Adrenal gland (tissue), 5 donors: ENCODE data around the gene MAGOH.

Experiments used
- POLR2A ChIP-seq, 2 donors: fragments of 450-650 bp; IDR thresholded peaks; one replicate each; pipeline ENCODE4 v1.6.1; 2017; ENCODE audit warnings: antibody characterized with exemption in 2 of 2, mild to moderate bottlenecking in 2 of 2, moderate library complexity in 1 of 2
- TF ChIP-seq, protein P1 (sequence below), 6 experiments: fragments of 450-650 bp in 4 of 6; fragments of 200-600 bp in 2 of 6; sonication (generic) in 1 of 6; IDR thresholded peaks; 1 replicate in 5 of 6; 2 replicates in 1 of 6; pipeline versions ENCODE4 v1.5.1 to v1.8.0; 2016 to 2021; ENCODE audit warnings: antibody characterized with exemption in 6 of 6, mild to moderate bottlenecking in 2 of 6, moderate library complexity in 1 of 6
- donor health status: DM: no; HTN: no; CAD: no.

DNA sequence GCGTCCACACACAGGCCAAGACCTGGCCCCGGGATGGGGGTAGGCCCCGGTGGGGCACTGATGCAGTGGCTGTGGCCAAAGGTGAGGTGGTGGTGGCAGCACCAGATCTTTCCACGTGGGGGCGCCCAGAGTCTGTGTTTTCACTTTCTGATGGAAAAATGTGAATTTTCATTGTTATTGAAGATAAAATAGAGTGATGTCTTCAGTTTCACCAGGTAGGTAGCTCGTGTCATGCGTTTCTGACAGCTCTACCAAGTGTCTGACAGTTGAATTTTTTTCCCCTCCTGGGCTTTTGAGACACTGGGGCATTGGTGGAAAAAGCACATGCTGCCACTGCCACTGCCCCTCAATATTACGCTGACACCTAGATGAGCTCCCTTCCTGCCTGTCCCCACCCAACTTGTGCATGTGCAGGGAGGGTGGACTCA is 40.0 kb upstream of the MAGOH start:
- TF ChIP-seq, protein P1, sequence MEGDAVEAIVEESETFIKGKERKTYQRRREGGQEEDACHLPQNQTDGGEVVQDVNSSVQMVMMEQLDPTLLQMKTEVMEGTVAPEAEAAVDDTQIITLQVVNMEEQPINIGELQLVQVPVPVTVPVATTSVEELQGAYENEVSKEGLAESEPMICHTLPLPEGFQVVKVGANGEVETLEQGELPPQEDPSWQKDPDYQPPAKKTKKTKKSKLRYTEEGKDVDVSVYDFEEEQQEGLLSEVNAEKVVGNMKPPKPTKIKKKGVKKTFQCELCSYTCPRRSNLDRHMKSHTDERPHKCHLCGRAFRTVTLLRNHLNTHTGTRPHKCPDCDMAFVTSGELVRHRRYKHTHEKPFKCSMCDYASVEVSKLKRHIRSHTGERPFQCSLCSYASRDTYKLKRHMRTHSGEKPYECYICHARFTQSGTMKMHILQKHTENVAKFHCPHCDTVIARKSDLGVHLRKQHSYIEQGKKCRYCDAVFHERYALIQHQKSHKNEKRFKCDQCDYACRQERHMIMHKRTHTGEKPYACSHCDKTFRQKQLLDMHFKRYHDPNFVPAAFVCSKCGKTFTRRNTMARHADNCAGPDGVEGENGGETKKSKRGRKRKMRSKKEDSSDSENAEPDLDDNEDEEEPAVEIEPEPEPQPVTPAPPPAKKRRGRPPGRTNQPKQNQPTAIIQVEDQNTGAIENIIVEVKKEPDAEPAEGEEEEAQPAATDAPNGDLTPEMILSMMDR (IDR thresholded peaks at IDR 0.05) = peak; percentile 76 to 97 (median 90)
- TF ChIP-seq POLR2A (IDR thresholded peaks at IDR 0.05) = no peak
